ENCODE results near the gene ACOT8.

DNA sequence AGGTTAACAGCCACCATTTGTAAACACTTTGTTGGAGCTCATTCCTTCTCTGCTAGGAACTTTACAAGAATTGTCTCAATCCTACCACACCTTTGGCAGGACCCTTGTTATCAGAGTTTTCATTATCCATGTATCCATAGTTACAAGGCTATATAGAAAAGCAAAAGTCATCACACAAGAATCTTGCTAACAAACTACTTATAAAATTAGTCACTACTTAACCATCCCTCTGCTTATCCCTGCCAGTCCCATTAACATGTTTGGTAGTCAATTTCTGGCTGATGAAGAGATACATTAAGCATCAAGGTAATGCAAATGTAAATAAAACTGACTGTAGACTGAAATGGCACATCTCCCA lies 10.6 kb upstream of the ACOT8 start:
- TF ChIP-seq, protein P1, sequence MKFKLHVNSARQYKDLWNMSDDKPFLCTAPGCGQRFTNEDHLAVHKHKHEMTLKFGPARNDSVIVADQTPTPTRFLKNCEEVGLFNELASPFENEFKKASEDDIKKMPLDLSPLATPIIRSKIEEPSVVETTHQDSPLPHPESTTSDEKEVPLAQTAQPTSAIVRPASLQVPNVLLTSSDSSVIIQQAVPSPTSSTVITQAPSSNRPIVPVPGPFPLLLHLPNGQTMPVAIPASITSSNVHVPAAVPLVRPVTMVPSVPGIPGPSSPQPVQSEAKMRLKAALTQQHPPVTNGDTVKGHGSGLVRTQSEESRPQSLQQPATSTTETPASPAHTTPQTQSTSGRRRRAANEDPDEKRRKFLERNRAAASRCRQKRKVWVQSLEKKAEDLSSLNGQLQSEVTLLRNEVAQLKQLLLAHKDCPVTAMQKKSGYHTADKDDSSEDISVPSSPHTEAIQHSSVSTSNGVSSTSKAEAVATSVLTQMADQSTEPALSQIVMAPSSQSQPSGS (IDR thresholded peaks at IDR 0.05; ENCODE audit: low read length): no peak
- TF ChIP-seq, protein P2, sequence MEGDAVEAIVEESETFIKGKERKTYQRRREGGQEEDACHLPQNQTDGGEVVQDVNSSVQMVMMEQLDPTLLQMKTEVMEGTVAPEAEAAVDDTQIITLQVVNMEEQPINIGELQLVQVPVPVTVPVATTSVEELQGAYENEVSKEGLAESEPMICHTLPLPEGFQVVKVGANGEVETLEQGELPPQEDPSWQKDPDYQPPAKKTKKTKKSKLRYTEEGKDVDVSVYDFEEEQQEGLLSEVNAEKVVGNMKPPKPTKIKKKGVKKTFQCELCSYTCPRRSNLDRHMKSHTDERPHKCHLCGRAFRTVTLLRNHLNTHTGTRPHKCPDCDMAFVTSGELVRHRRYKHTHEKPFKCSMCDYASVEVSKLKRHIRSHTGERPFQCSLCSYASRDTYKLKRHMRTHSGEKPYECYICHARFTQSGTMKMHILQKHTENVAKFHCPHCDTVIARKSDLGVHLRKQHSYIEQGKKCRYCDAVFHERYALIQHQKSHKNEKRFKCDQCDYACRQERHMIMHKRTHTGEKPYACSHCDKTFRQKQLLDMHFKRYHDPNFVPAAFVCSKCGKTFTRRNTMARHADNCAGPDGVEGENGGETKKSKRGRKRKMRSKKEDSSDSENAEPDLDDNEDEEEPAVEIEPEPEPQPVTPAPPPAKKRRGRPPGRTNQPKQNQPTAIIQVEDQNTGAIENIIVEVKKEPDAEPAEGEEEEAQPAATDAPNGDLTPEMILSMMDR (IDR thresholded peaks at IDR 0.05; ENCODE audit: control extremely low read depth in 1 of 3, insufficient read depth in 1 of 3, low read depth in 1 of 3, low read length in 3 of 3): no peak
- no peak for TF ChIP-seq EZH2 (IDR thresholded peaks at IDR 0.05; ENCODE audit: low read depth, low read length, severe bottlenecking)
- TF ChIP-seq HDAC6 (IDR thresholded peaks at IDR 0.05; ENCODE audit: low read depth, low read length): no peak
- no peak for TF ChIP-seq MAFK (IDR thresholded peaks at IDR 0.05; ENCODE audit: low read depth, low read length)

All from H1 (cell line).